ENCODE data around the gene PIGZ. TPM values are rescaled to one million over a fixed set of nuclear protein-coding genes. Genes with fewer than 3 reads are reported as not detected.

Gene PIGZ
- total RNA-seq, 2 experiments from 2014 or later = 0.27 to 0.76 TPM

DNA sequence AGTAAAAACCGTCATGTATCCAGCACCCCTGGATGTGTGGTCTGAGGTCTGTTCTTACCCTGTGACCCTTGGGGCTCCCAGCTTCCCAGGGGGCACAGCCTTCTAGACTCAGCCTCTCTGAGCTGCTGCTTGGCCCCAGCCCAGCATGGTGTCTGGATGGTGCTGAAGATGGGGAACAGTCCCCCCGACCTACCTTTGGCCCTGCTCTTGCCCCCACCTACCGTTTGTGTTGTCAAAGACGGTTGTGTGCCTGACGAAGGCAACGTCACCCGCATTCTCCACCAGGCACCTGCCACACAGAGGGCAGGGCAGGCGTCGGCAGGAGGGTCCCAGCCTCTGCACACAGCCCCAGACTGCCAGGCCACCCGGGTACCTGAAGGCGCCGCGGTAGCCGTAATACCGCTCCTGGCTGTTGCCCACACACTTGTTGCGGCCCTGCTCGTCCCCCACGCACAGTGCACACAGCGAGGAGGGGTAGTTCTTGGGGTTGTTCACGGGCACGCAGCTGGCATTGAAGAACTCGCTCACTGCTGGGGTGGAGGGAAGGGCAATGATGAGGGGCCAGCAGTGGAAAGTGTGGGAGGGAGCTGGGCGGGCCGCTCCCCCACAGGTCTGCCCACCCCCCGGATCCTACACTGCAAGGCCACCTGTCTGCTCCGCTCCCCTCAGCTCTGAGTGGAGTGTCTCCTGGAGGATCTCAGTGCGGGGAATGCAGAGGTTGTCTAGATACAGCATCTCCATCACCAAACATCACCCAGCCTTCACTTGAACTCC is 40.0 kb upstream of the PIGZ start:
- TF ChIP-seq, protein P1, sequence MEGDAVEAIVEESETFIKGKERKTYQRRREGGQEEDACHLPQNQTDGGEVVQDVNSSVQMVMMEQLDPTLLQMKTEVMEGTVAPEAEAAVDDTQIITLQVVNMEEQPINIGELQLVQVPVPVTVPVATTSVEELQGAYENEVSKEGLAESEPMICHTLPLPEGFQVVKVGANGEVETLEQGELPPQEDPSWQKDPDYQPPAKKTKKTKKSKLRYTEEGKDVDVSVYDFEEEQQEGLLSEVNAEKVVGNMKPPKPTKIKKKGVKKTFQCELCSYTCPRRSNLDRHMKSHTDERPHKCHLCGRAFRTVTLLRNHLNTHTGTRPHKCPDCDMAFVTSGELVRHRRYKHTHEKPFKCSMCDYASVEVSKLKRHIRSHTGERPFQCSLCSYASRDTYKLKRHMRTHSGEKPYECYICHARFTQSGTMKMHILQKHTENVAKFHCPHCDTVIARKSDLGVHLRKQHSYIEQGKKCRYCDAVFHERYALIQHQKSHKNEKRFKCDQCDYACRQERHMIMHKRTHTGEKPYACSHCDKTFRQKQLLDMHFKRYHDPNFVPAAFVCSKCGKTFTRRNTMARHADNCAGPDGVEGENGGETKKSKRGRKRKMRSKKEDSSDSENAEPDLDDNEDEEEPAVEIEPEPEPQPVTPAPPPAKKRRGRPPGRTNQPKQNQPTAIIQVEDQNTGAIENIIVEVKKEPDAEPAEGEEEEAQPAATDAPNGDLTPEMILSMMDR (IDR thresholded peaks at IDR 0.05) = no peak
- Mint-ChIP-seq H3K4me3 (no peak overlapping the region), H3K4me1 (ENCODE audit: low read depth) (peaks cover 6% of the 10 kb centered on the region), H3K9me3 (no peaks in the 10 kb centered on the region), H3K36me3 (ENCODE audit: low read depth) (no peaks in the 10 kb centered on the region), H3K27ac (no peak overlapping the region), H3K27me3 (no peaks in the 10 kb centered on the region)
- ChIA-PET CTCF (no interaction called here), POLR2A (no interaction called here)
- intact Hi-C loops (cut with micrococcal nuclease) = no loop called here
- no peak for DNase-seq
- ATAC-seq = no peak

DNA sequence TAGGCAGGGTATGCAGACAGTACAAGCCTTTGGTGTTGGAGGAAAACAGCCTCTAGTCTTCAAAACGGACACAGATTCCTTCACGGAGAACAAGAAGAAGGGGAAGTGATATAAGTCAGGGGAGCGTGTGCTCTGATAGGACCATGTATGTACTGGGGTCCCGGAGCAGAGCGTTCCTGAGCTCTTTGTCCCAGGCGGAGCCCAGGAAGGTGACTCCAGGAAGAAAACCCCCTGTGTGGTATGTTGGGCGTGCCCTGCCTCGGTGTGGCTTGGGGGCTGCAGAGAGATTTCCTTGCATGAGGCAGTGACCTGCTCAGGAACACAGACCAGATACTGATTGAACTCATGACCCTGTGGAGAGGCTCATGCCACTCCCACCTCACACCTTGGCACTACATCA is 39.3 kb upstream of the PIGZ start:
- Mint-ChIP-seq H3K27ac (no peak overlapping the region), H3K36me3 (ENCODE audit: low read depth) (no peaks in the 10 kb centered on the region), H3K9me3 (no peaks in the 10 kb centered on the region), H3K27me3 (no peaks in the 10 kb centered on the region), H3K4me3 (no peak overlapping the region), H3K4me1 (ENCODE audit: low read depth) (peaks cover 6% of the 10 kb centered on the region)
- DNase-seq (no peak), ATAC-seq (no peak)
- TF ChIP-seq, protein P1 (IDR thresholded peaks at IDR 0.05) = no peak
- ChIA-PET POLR2A (no interaction called here), CTCF (interaction anchor here (1.4 kb wide), 1 partner anchor 22 kb away, joined by 6 read pairs; the partner anchor contains the start of gene MELTF)
- intact Hi-C loops (cut with micrococcal nuclease) = no loop called here

DNA sequence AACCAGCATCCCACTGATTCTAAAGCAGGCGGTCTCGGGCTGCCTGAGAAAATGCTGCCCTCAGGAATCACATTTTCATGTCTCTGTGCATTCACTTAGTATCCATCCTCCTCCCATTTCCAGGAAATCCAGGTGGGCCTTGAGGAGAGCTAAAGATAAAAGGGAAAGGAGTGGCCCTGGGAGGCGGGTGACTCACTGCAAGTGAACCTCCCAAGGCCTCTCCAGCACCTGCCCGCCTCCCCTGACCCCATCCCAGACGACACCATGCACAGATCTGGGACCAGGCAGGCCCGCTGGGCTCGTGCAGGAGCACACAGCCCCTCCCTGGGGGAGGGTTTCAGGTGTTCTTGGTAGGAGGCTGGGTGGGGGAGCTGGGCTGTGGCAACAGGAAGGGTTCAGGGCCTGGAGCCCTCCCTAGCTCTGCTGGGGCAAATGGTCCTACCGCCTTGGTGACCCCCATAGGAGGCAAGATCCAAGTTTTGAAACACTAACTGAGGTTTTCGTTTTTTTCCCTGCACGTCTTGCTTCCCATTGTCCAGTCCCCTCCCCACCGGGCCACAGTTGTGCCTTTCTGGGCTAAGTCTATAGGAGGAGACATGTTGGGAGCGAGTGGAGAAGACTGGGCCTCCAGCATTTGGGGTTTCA is 38.8 kb upstream of the PIGZ start:
- intact Hi-C loops (cut with micrococcal nuclease) = no loop called here

DNA sequence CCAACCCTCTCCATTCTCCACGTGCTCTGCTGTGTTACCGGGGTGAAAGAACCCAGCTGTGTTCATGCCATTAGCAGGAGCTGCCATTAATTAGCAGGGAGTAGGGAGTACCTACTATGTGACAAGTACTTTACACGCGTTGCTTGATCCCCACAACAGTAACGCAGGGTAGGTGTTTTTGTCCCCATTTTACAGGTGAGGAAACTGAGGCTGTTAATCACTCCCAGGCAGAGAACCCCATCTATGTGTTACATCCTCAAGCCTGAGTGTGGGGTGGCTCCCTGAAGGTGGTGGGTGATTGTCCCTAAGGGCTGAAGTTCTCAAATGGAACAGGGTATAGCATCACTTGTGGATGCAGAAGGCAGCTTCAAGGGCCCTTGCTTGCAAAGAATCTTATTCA is 38.2 kb upstream of the PIGZ start:
- H3K27me3 Mint-ChIP-seq = no peaks in the 10 kb centered on the region
- no peak overlapping the region for H3K27ac Mint-ChIP-seq
- TF ChIP-seq, protein P1 (IDR thresholded peaks at IDR 0.05) = no peak
- H3K4me1 Mint-ChIP-seq (ENCODE audit: low read depth) = peaks cover 6% of the 10 kb centered on the region
- POLR2A ChIA-PET = no interaction called here
- CTCF ChIA-PET = interaction anchor here (1.4 kb wide), 1 partner anchor 23 kb away, joined by 6 read pairs; the partner anchor contains the start of gene MELTF
- ATAC-seq (no peak), DNase-seq (no peak)
- no peak overlapping the region for H3K4me3 Mint-ChIP-seq
- no peaks in the 10 kb centered on the region for H3K36me3 Mint-ChIP-seq (ENCODE audit: low read depth)
- intact Hi-C loops (cut with micrococcal nuclease) = no loop called here
- H3K9me3 Mint-ChIP-seq = no peaks in the 10 kb centered on the region

More for the DNA sequence above, 38.8 kb upstream of the PIGZ start:
- Mint-ChIP-seq H3K4me3 (no peak overlapping the region), H3K4me1 (ENCODE audit: low read depth) (peaks cover 6% of the 10 kb centered on the region), H3K27me3 (no peaks in the 10 kb centered on the region), H3K9me3 (no peaks in the 10 kb centered on the region), H3K36me3 (ENCODE audit: low read depth) (no peaks in the 10 kb centered on the region), H3K27ac (no peak overlapping the region)
- ChIA-PET CTCF (interaction anchor here (1.4 kb wide), 1 partner anchor 23 kb away, joined by 6 read pairs; the partner anchor contains the start of gene MELTF), POLR2A (no interaction called here)
- DNase-seq = no peak
- TF ChIP-seq, protein P1 (IDR thresholded peaks at IDR 0.05) = no peak
- no peak for ATAC-seq

DNA sequence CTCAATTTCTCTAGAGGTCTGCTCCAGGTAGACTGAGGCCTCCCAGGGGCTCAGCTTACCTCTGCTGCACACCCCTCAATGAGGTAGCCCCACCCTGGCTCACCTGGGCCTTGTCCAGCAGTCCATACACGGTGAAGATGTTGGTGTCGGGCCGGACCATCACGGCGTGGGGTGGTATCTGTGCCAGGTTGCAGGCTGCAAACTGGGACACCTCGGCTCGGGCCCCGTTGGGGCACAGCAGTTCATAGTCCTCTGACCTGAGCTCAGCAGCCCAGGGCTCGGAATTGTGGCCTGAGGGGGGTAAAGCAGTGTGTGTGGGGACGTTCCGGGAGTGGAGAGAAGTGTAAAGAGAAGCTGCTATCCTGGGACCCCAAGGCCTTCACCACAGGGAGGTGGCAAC is 37.8 kb upstream of the PIGZ start:
- Mint-ChIP-seq H3K4me1 (ENCODE audit: low read depth) (peaks cover 8% of the 10 kb centered on the region), H3K9me3 (no peaks in the 10 kb centered on the region), H3K36me3 (ENCODE audit: low read depth) (no peaks in the 10 kb centered on the region), H3K27me3 (no peaks in the 10 kb centered on the region), H3K4me3 (no peak overlapping the region), H3K27ac (no peak overlapping the region)
- no peak for ATAC-seq
- DNase-seq = no peak
- TF ChIP-seq, protein P1 (IDR thresholded peaks at IDR 0.05) = no peak
- intact Hi-C loops (cut with micrococcal nuclease) = no loop called here
- CTCF ChIA-PET = interaction anchor here (1.4 to 4.8 kb wide), 2 partner anchors 24 kb away, joined by 6 to 50 read pairs; partner anchors contain the start of gene MELTF
- POLR2A ChIA-PET = interaction anchor here (1.1 kb wide), 1 partner anchor 20 kb away, joined by 3 read pairs; no protein-coding TSS in a partner anchor
